H9 (cell line): ENCODE measurements around the gene GPC6. TPM values are rescaled to one million over a fixed set of nuclear protein-coding genes. Genes with fewer than 3 reads are reported as not detected.

Experiments
- DNase-seq: peaks from one replicate; pipeline ENCODE4 v3.0.0-alpha.2; 2017
- H2AFZ ChIP-seq: one replicate; pipeline ENCODE4 v1.6.1; 2013; ENCODE audit warnings: mild to moderate bottlenecking, low read length, control low read depth, moderate library complexity
- H2AK5ac ChIP-seq: 2 replicates; pipeline ENCODE4 v1.6.1; 2013; ENCODE audit warnings: low read length, control low read depth, mixed read lengths; ENCODE audit not compliant: insufficient read length
- H2BK120ac ChIP-seq: one replicate; pipeline ENCODE4 v1.6.1; 2013; ENCODE audit warnings: low read depth, mild to moderate bottlenecking, low read length, control low read depth, inconsistent platforms; ENCODE audit not compliant: poor library complexity, severe bottlenecking
- H2BK12ac ChIP-seq: 2 replicates; pipeline ENCODE4 v1.6.1; 2013; ENCODE audit warnings: low read length, control low read depth, mixed read lengths, low read depth; ENCODE audit not compliant: insufficient read length
- H2BK15ac ChIP-seq: 2 replicates; pipeline ENCODE4 v1.6.1; 2013; ENCODE audit warnings: low read depth, low read length, control low read depth
- H2BK20ac ChIP-seq: one replicate; pipeline ENCODE4 v1.6.1; 2013; ENCODE audit warnings: low read depth, mild to moderate bottlenecking, low read length, control low read depth, inconsistent platforms; ENCODE audit not compliant: poor library complexity, severe bottlenecking
- H2BK5ac ChIP-seq: 2 replicates; pipeline ENCODE4 v1.6.1; 2013; ENCODE audit warnings: low read length, control low read depth, mixed read lengths; ENCODE audit not compliant: insufficient read length
- H3K14ac ChIP-seq: 2 replicates; pipeline ENCODE4 v1.6.1; 2013; ENCODE audit warnings: low read length, control low read depth; ENCODE audit not compliant: insufficient read depth
- H3K18ac ChIP-seq: 2 replicates; pipeline ENCODE4 v1.6.1; 2013; ENCODE audit warnings: low read depth, mild to moderate bottlenecking, mixed read lengths, low read length, control low read depth; ENCODE audit not compliant: insufficient read length
- H3K23ac ChIP-seq: 2 replicates; pipeline ENCODE4 v1.6.1; 2013; ENCODE audit warnings: low read length, control low read depth, mixed read lengths, low read depth; ENCODE audit not compliant: insufficient read length
- H3K23me2 ChIP-seq: 2 replicates; pipeline ENCODE4 v1.6.1; 2013; ENCODE audit warnings: low read depth, mild to moderate bottlenecking, mixed read lengths, low read length, control low read depth; ENCODE audit not compliant: insufficient read length, poor library complexity, severe bottlenecking
- H3K27ac ChIP-seq: 2 replicates; pipeline ENCODE4 v1.5.1; 2013; ENCODE audit warnings: low read length, control low read depth, mixed read lengths, low read depth; ENCODE audit not compliant: insufficient read length
- H3K27me3 ChIP-seq: 2 replicates; pipeline ENCODE4 v1.6.1; 2013; ENCODE audit warnings: low read length, control low read depth, inconsistent platforms; ENCODE audit not compliant: insufficient read depth
- H3K4ac ChIP-seq: 2 replicates; pipeline ENCODE4 v1.6.1; 2013; ENCODE audit warnings: low read depth, mild to moderate bottlenecking, control low read depth, inconsistent platforms, low read length, moderate library complexity
- H3K4me1 ChIP-seq: 2 replicates; pipeline ENCODE4 v1.6.1; 2013; ENCODE audit warnings: low read length, control low read depth, inconsistent platforms; ENCODE audit not compliant: insufficient read depth
- H3K4me2 ChIP-seq: 2 replicates; pipeline ENCODE4 v1.6.1; 2013; ENCODE audit warnings: low read length, control low read depth, mixed read lengths; ENCODE audit not compliant: insufficient read length, insufficient read depth
- H3K56ac ChIP-seq: 2 replicates; pipeline ENCODE4 v1.6.1; 2013; ENCODE audit warnings: low read depth, mild to moderate bottlenecking, mixed read lengths, low read length, control low read depth; ENCODE audit not compliant: insufficient read length
- H3K79me1 ChIP-seq: 2 replicates; pipeline ENCODE4 v1.6.1; 2013; ENCODE audit warnings: low read depth, mild to moderate bottlenecking, moderate library complexity, low read length, control low read depth, inconsistent platforms; ENCODE audit not compliant: insufficient read depth, poor library complexity, severe bottlenecking
- H3K79me2 ChIP-seq: 2 replicates; pipeline ENCODE4 v1.6.1; 2013; ENCODE audit warnings: low read length, control low read depth, inconsistent platforms; ENCODE audit not compliant: insufficient read depth
- H3K9ac ChIP-seq: 2 replicates; pipeline ENCODE4 v1.6.1; 2013; ENCODE audit warnings: low read length, control low read depth, mixed read lengths; ENCODE audit not compliant: insufficient read length; ENCODE audit errors: extremely low read depth
- H3K9me3 ChIP-seq: one replicate; pipeline ENCODE4 v1.6.1; 2013; ENCODE audit warnings: low read depth, low read length, inconsistent platforms; ENCODE audit not compliant: control insufficient read depth
- H3T11ph ChIP-seq: one replicate; pipeline ENCODE4 v1.6.1; 2013; ENCODE audit warnings: mild to moderate bottlenecking, low read length, control low read depth, inconsistent platforms
- H4K20me1 ChIP-seq: one replicate; pipeline ENCODE4 v1.6.1; 2013; ENCODE audit not compliant: control insufficient read depth, insufficient read length, insufficient read depth
- H4K5ac ChIP-seq: 2 replicates; pipeline ENCODE4 v1.6.1; 2013; ENCODE audit warnings: low read depth, mild to moderate bottlenecking, mixed read lengths, low read length, control low read depth; ENCODE audit not compliant: insufficient read length
- H4K8ac ChIP-seq: replicated peaks from 2 replicates; pipeline ENCODE4 v1.6.1; 2013; ENCODE audit warnings: low read length, control low read depth, mixed read lengths, low read depth; ENCODE audit not compliant: insufficient read length
- H4K91ac ChIP-seq: 2 replicates; pipeline ENCODE4 v1.6.1; 2013; ENCODE audit warnings: low read depth, mild to moderate bottlenecking, moderate library complexity, mixed read lengths, low read length, control low read depth; ENCODE audit not compliant: insufficient read length
- H3K27ac Mint-ChIP-seq, 3 experiments: 2 replicates in 2 of 3; 3 replicates in 1 of 3; pipeline ENCODE4 v1.8.0; 2020 to 2021; ENCODE audit warnings: mixed read lengths in 3 of 3, mild to moderate bottlenecking in 1 of 3, moderate library complexity in 1 of 3
- H3K27me3 Mint-ChIP-seq: 2 replicates; pipeline ENCODE4 v1.8.0; 2021; ENCODE audit warnings: low read depth, mild to moderate bottlenecking, moderate library complexity, mixed read lengths
- H3K36me3 Mint-ChIP-seq, 3 experiments: 2 replicates in 2 of 3; 3 replicates in 1 of 3; pipeline ENCODE4 v1.8.0; 2020 to 2021; ENCODE audit warnings: low read depth in 3 of 3, mixed read lengths in 3 of 3; ENCODE audit not compliant: insufficient read depth in 1 of 3
- H3K4me1 Mint-ChIP-seq, 2 experiments: 2 replicates each; pipeline ENCODE4 v1.8.0; 2020; ENCODE audit warnings: mixed read lengths in 2 of 2
- H3K4me3 Mint-ChIP-seq, 2 experiments: 2 replicates in 1 of 2; 3 replicates in 1 of 2; pipeline ENCODE4 v1.8.0; 2020 to 2021; ENCODE audit warnings: mild to moderate bottlenecking in 2 of 2, mixed read lengths in 2 of 2, moderate library complexity in 1 of 2
- H3K9me3 Mint-ChIP-seq, 2 experiments: 2 replicates in 1 of 2; 3 replicates in 1 of 2; pipeline ENCODE4 v1.8.0; 2020; ENCODE audit warnings: mild to moderate bottlenecking in 2 of 2, mixed read lengths in 2 of 2, moderate library complexity in 1 of 2
- WGBS: extraction: QIAGEN DNeasy Blood & Tissue Kit; methylation state at CpG from one replicate; pipeline ENCODE4 v1.1.7; 2013; ENCODE audit warnings: missing lambda C conversion rate, low lambda C conversion rate, mixed read lengths; ENCODE audit not compliant: insufficient read length; ENCODE audit errors: extremely low coverage; 5-methylcytosine and 5-hydroxymethylcytosine counted together
- total RNA-seq: library from RNA; stranded (reverse); gene quantifications from 2 replicates; pipeline ENCODE4 v1.2.1, GENCODE V29; 2021
- TF ChIP-seq, protein P1 (sequence below): fragments of 200-600 bp; sonication (generic); conservative IDR thresholded peaks from 3 replicates; pipeline ENCODE4 v1.8.0; 2021; ENCODE audit warnings: antibody characterized with exemption, mild to moderate bottlenecking

GPC6 gene
- total RNA-seq, 1 experiment from 2014 or later = 15.6 TPM

DNA sequence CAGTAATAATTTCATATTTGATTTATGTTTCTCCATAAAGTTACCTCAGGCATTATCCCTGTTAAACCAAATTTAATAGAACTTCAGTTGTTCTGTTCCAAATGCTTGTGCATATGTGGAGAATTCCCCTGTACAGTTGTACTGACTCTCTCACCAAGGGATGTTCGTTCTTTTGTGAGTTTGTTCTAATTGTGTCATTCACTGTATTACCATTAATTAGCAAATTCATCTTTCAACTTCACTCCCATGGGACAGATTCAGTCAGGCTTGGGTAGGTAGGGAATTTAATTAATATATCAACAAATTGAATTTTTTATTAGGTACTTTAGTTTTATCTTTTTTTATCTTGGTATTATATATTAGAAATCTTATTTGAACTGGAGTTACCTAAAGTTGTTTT is 987.5 kb downstream of the GPC6 start:
- Histone ChIP-seq H3K4ac (no peak overlapping the region), H3K9ac (no peak overlapping the region), H3K27me3 (no peaks in the 10 kb centered on the region), H3K23me2 (no peaks in the 10 kb centered on the region), H4K5ac (no peak overlapping the region), H3K23ac (no peak overlapping the region), H2BK12ac (no peak overlapping the region), H2AK5ac (no peak overlapping the region), H3K79me2 (no peaks in the 10 kb centered on the region), H2BK15ac (no peak overlapping the region), H4K20me1 (no peaks in the 10 kb centered on the region), H3K56ac (no peak overlapping the region), H3K4me1 (peaks cover 3% of the 10 kb centered on the region), H3K27ac (no peak overlapping the region), H4K8ac (no peak overlapping the region), H3K18ac (no peak overlapping the region), H2BK120ac (no peak overlapping the region), H3K4me2 (no peak overlapping the region), H4K91ac (no peak overlapping the region), H2BK20ac (no peak overlapping the region), H2BK5ac (no peak overlapping the region), H2AFZ (no peak overlapping the region), H3K14ac (no peak overlapping the region), H3K79me1 (no peaks in the 10 kb centered on the region), H3K9me3 (no peaks in the 10 kb centered on the region), H3T11ph (no peak overlapping the region)
- no peaks in the 10 kb centered on the region for H3K36me3 Mint-ChIP-seq
- H3K27me3 Mint-ChIP-seq = no peaks in the 10 kb centered on the region
- WGBS = no CpG with 5 or more reads among the region's 1 CpG
- H3K9me3 Mint-ChIP-seq = no peaks in the 10 kb centered on the region
- H3K4me1 Mint-ChIP-seq = peaks cover 27 to 35% of the 10 kb centered on the region in 2 experiments
- TF ChIP-seq, protein P1, sequence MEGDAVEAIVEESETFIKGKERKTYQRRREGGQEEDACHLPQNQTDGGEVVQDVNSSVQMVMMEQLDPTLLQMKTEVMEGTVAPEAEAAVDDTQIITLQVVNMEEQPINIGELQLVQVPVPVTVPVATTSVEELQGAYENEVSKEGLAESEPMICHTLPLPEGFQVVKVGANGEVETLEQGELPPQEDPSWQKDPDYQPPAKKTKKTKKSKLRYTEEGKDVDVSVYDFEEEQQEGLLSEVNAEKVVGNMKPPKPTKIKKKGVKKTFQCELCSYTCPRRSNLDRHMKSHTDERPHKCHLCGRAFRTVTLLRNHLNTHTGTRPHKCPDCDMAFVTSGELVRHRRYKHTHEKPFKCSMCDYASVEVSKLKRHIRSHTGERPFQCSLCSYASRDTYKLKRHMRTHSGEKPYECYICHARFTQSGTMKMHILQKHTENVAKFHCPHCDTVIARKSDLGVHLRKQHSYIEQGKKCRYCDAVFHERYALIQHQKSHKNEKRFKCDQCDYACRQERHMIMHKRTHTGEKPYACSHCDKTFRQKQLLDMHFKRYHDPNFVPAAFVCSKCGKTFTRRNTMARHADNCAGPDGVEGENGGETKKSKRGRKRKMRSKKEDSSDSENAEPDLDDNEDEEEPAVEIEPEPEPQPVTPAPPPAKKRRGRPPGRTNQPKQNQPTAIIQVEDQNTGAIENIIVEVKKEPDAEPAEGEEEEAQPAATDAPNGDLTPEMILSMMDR = no peak
- DNase-seq = no peak
- no peak overlapping the region for H3K4me3 Mint-ChIP-seq
- H3K27ac Mint-ChIP-seq = no peak overlapping the region
